Measurements from ENCODE around the gene TLCD3A.
"Not testable (repeated sequence)": the region's sequence is repeated elsewhere in the genome, so short reads cannot be mapped to it uniquely, and the experiment has no call there.

TLCD3A gene

GRCh38 chr17:789931-790873, 57.8 kb downstream of the TLCD3A start:
- not testable (repeated sequence) for DNase-seq

GRCh38 chr17:790874-791247, 58.5 kb downstream of the TLCD3A start:
- DNase-seq: not testable (repeated sequence)

GRCh38 chr17:791829-792228, 59.4 kb downstream of the TLCD3A start:
- no peak for DNase-seq

GRCh38 chr17:792277-792676, 59.9 kb downstream of the TLCD3A start:
- DNase-seq: no peak

All from inflammatory macrophage treated with lipopolysaccharide for 4 hours (primary cell).